ENCODE results near the gene SRC.
"Not testable (repeated sequence)": the region's sequence is repeated elsewhere in the genome, so short reads cannot be mapped to it uniquely, and the experiment has no call there.

The SRC gene

GRCh38 chr20:37333848-37334318 lies 12.1 kb upstream of the SRC start:
- no peak overlapping the region for H3K27ac ChIP-seq
- no peak for DNase-seq (ENCODE audit: low read depth, low spot score)

DNA sequence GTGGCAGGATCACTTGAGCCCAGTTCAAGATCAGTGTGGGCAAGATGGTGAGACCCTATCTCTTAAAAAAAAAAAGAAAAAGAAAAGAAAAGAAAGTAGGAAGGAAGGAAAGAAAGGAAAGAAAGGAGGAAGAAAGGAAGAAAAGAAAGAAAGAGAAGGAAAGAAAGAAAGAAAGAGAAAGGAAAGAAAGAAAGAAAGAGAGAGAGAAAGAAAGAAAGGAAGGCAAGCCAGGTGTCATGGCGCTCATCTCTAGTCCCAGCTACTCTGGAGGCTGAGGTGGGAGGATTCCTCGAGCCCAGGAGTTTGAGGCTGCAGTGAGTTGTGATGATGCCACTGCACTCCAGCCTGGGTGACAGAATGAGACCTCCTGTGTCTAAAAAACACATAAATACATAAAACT lies 11.5 kb upstream of the SRC start:
- no peak for DNase-seq (ENCODE audit: low read depth, low spot score)

GRCh38 chr20:37335642-37336368 lies 10.1 kb upstream of the SRC start:
- DNase-seq (ENCODE audit: low read depth, low spot score) = no peak
- H3K27ac ChIP-seq = no peak overlapping the region

More for the DNA sequence above, 11.5 kb upstream of the SRC start:
- H3K27ac ChIP-seq = no peak overlapping the region

GRCh38 chr20:37336369-37337207 lies 9.4 kb upstream of the SRC start:
- H3K27ac ChIP-seq = no peak overlapping the region
- no peak for DNase-seq (ENCODE audit: low read depth, low spot score)

DNA sequence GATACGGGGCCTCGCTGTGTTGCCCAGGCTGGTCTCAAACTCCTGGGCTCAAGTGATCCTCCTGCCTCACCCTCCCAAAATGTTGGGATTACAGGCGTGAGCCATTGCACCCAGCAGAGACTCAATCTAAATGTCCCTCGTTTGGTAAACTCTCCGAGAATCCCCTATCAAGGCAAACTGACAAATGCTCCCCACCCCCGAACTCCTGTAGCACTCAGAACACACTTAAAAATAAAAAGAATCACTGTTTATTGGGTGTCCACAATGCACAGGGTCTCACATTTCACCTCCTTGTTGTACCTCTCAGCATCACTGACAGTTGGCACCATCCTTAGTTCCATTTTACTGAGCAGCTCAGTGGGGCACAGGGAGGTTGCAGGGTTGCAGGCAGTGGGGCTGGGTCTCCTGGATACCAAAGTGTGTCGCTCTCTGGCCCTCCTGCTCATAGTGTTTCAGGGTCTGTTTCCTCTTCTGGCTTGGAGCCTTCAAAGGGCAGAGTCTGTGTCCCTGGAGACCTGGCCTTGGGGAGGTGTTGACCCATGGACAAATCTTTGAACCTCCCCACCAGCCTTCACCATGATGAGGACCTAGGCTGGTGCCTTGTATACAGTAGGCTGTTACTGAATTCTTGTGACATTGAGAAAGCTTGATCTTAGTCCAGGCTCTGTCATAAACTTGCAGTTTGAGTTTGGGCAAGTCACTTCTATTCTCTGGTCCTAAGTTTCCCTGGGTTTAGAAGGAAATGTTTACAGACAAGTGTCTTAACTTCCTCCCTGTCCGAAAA lies 8.5 kb upstream of the SRC start:
- H3K27ac ChIP-seq = no peak overlapping the region
- DNase-seq (ENCODE audit: low read depth, low spot score) = no peak

DNA sequence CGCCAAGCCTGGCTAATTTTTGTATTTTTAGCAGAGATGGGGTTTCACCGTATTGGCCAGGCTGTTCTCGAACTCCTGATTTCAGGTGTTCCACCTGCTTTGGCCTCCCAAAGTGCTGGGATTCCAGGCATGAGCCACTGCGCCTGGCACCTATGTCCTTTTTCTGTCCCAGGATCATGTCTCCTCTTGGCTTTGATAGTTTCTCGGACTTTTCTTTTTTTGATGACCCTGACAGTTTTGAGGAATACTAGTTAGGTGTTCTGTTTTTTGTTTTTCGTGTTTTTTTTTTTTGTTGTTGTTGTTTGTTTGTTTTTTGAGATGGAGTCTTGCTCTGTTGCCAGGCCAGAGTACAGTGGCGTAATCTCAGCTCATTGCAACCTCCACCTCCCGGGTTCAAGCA lies 7.6 kb upstream of the SRC start:
- not testable (repeated sequence) for H3K27ac ChIP-seq; DNase-seq (ENCODE audit: low read depth, low spot score)

DNA sequence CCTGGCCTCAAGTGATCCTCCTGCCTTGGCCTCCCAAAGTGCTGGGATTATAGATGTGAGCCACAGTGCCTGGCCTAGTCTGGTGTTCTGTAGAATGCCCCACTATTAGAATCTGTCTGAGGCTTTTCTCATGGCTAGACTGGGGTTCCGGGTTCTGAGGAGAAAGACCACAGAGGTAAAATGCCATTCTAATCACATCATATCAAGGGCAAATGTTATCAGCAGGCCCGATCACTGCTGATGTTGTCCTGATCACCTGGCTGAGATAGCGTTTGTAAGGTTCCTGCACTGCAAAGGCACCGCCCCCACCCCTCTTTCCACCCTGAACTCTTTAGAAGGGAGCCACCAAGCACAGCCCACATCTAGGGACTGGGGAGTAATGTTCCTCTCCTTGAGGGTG lies 6.7 kb upstream of the SRC start:
- DNase-seq (ENCODE audit: low read depth, low spot score) = no peak
- H3K27ac ChIP-seq = no peak overlapping the region

DNA sequence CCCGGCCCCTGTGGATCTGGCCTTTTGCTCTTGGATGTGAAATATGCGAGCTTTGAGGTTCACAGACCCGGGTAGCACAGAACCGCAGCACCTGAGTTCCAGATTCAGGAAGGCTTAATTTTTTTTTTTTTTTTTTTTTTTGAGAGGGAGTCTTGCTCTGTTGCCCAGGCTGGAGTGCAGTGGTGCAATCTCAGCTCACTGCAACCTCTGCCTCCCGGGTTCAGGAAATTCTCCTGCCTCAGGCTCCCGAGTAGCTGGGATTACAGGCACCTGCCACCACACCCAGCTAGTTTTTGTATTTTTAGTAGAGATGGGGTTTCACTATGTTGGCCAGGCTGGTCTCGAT lies 6.2 kb upstream of the SRC start:
- not testable (repeated sequence) for DNase-seq (ENCODE audit: low read depth, low spot score); H3K27ac ChIP-seq

- H3K27ac ChIP-seq = no peak overlapping the region
- DNase-seq (ENCODE audit: low read depth, low spot score) = no peak
These were observed 4.9 kb upstream of the SRC start for GRCh38 chr20:37340998-37341397.

GRCh38 chr20:37341632-37342031 lies 4.3 kb upstream of the SRC start:
- no peak overlapping the region for H3K27ac ChIP-seq
- DNase-seq (ENCODE audit: low read depth, low spot score) = no peak

GRCh38 chr20:37342231-37343177 lies 3.4 kb upstream of the SRC start:
- no peak for DNase-seq (ENCODE audit: low read depth, low spot score)

DNA sequence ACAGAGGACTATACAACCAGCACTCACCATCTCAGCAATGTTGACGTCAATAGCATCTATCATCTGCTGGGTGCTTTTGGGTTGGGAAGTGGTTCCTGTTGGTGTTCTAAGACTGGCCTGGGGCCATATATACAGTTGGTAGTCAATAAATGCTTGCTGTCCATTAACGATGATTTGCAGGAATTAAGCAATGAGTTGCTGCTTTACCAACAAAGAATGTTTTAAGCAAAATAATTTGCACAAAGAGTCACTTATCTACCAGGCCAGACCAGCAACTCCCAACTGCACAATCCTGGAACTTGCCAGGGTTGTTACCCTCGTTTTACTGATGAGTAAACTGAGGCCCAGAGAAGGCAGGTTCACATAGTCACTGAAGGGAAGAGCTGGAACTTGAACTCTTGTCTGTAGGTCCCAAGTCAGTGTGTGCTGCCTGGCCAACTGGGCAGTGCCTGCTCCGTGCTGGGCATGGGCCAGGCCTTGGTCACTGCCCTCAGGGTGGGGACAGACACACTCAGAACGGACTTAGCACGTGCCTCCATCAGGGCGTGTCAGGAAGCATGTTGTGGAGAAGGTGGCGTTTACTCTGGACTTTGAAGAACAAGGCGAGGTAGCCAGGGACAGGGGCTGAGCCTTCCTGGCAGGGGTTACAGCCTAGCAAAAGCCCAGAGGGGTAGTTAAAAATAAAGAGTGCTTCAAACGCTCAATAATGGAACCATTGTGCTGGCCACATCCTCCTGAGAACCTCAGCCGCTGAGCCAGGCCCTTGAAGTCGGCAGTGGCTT lies 2.5 kb upstream of the SRC start:
- H3K27ac ChIP-seq = peak overlapping the region; percentile 84
- DNase-seq (ENCODE audit: low read depth, low spot score) = no peak

More at GRCh38 chr20:37342231-37343177, 3.4 kb upstream of the SRC start:
- no peak overlapping the region for H3K27ac ChIP-seq

GRCh38 chr20:37343994-37344355 lies 2.0 kb upstream of the SRC start:
- DNase-seq (ENCODE audit: low read depth, low spot score) = no peak

GRCh38 chr20:37344506-37345338 lies 1.2 kb upstream of the SRC start:
- peak; percentile 39 for DNase-seq (ENCODE audit: low read depth, low spot score)
- H3K27ac ChIP-seq = peak overlapping the region; percentile 84

More at GRCh38 chr20:37343994-37344355, 2.0 kb upstream of the SRC start:
- H3K27ac ChIP-seq = peak overlapping the region; percentile 84

DNA sequence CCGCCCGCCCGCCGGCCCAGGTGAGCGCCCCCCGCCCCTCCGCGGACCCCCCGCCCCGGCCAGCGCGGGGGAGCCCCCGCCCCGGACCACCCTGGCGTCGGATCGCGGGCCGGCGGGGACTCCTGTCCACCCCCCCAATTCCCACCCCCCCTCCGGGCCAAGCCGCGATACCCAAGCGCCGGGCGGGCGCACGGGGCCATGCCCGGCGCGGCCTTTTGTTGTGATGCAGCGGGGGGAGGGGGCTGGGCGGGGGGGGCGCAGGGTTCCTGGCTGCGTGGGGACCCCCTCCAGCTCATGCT lies 245 bp downstream of the SRC start:
- H3K27ac ChIP-seq = peak overlapping the region; percentile 84
- no peak for DNase-seq (ENCODE audit: low read depth, low spot score)

- DNase-seq (ENCODE audit: low read depth, low spot score) = no peak
- peak overlapping the region; percentile 84 for H3K27ac ChIP-seq
These were observed 801 bp downstream of the SRC start for GRCh38 chr20:37346535-37347346.

GRCh38 chr20:37347347-37347823 lies 1.4 kb downstream of the SRC start:
- DNase-seq (ENCODE audit: low read depth, low spot score) = no peak
- peak overlapping the region; percentile 84 for H3K27ac ChIP-seq
